Activated naive CD4-positive, alpha-beta T cell (primary cell): ENCODE measurements around the gene ACTRT3.
"Not testable (repeated sequence)": the region's sequence is repeated elsewhere in the genome, so short reads cannot be mapped to it uniquely, and the experiment has no call there.

Experiments used
- DNase-seq, 4 experiments: peaks; one replicate each; lab custom pipeline; 2025; lab: John Stamatoyannopoulos, UW

Gene ACTRT3

GRCh38 chr3:169772897-169773816, 3.8 kb upstream of the ACTRT3 start, which contains the start of gene MYNN:
Gene MYNN (plus strand): TSS chr3:169773396. CDS start chr3:169774296, 900 bp downstream.
- peak; percentile 73 to 88 (median 86) for DNase-seq

- DNase-seq: peak in 3 of 4 experiments; percentile 43 to 57 (median 54)
Observed at GRCh38 chr3:169772305-169772896, 3.0 kb upstream of the ACTRT3 start.

GRCh38 chr3:169771497-169772304, 2.3 kb upstream of the ACTRT3 start:
- DNase-seq: peak; percentile 6 to 26 (median 14)

GRCh38 chr3:169764882-169765612, 4.3 kb downstream of the ACTRT3 start, which contains the start of gene TERC:
Gene TERC (minus strand): TSS chr3:169765060.
- peak; percentile 83 to 91 (median 84) for DNase-seq

GRCh38 chr3:169764312-169764881, 5.0 kb downstream of the ACTRT3 start:
- peak in 3 of 4 experiments; percentile 38 to 68 (median 68) for DNase-seq

- DNase-seq: no peak
Observed at GRCh38 chr3:169760479-169760878, 8.9 kb downstream of the ACTRT3 start.

GRCh38 chr3:169759256-169759655, 10.1 kb downstream of the ACTRT3 start:
- DNase-seq: no peak

- DNase-seq: no peak
Observed at GRCh38 chr3:169758359-169758994, 10.9 kb downstream of the ACTRT3 start.

GRCh38 chr3:169755488-169755887, 13.9 kb downstream of the ACTRT3 start:
- DNase-seq: no peak

GRCh38 chr3:169754711-169755110, 14.7 kb downstream of the ACTRT3 start:
- DNase-seq: no peak

GRCh38 chr3:169751875-169752274, 17.5 kb downstream of the ACTRT3 start:
- no peak for DNase-seq

- no peak for DNase-seq
Observed at GRCh38 chr3:169750665-169751064, 18.7 kb downstream of the ACTRT3 start.

GRCh38 chr3:169748670-169749069, 20.7 kb downstream of the ACTRT3 start:
- no peak for DNase-seq

GRCh38 chr3:169746924-169747323, 22.4 kb downstream of the ACTRT3 start:
- no peak for DNase-seq

- DNase-seq: no peak
Observed at GRCh38 chr3:169744366-169745054, 24.9 kb downstream of the ACTRT3 start.

GRCh38 chr3:169739067-169739466, 30.3 kb downstream of the ACTRT3 start:
- DNase-seq: no peak

- not testable (repeated sequence) for DNase-seq
Observed at GRCh38 chr3:169731857-169732256, 37.5 kb downstream of the ACTRT3 start.

GRCh38 chr3:169722724-169723123, 46.6 kb downstream of the ACTRT3 start:
- DNase-seq: no peak

GRCh38 chr3:169718415-169718814, 50.9 kb downstream of the ACTRT3 start:
- not testable (repeated sequence) for DNase-seq
